ENCODE data around the gene ZNF655. TPM values are rescaled to one million over a fixed set of nuclear protein-coding genes. Genes with fewer than 3 reads are reported as not detected.

The ZNF655 gene
- total RNA-seq, 1 experiment from 2014 or later, result 54.9 TPM

- no peak for TF ChIP-seq SIN3A (IDR thresholded peaks at IDR 0.05; ENCODE audit: borderline replicate concordance, insufficient read depth, low read depth, low read length)
- no peak for TF ChIP-seq REST (IDR thresholded peaks at IDR 0.05; ENCODE audit: insufficient read depth in 1 of 2, low read depth in 2 of 2, low read length in 1 of 2)
- no peak for TF ChIP-seq CTCF (IDR thresholded peaks at IDR 0.05)
- TF ChIP-seq TCF7L2 (IDR thresholded peaks at IDR 0.05; ENCODE audit: low read depth, low read length), result no peak
- TF ChIP-seq POLR2AphosphoS5 (IDR thresholded peaks at IDR 0.05; ENCODE audit: low read depth, low read length), result no peak
- Histone ChIP-seq H3K27ac (ENCODE audit: low read length) (no peak overlapping the region), H3K4me1 (ENCODE audit: control insufficient read depth, insufficient read depth, low read length) (no peaks in the 10 kb centered on the region), H3K36me3 (ENCODE audit: control insufficient read depth, insufficient read depth, low read length) (peaks cover 21% of the 10 kb centered on the region), H3K9me3 (ENCODE audit: control insufficient read depth, insufficient read depth, low read depth, low read length) (no peaks in the 10 kb centered on the region), H3K27me3 (ENCODE audit: control insufficient read depth, insufficient read depth, low read length) (no peaks in the 10 kb centered on the region), H3K4me3 (ENCODE audit: low read depth in 2 of 2, low read length in 2 of 2) (no peak overlapping the region)
- in situ Hi-C loops (cut with HindIII; ENCODE audit: low pct_unique_long_range_greater_than_20kb, low sequenced_read_pairs) (no loop called here), intact Hi-C loops (cut with micrococcal nuclease; ENCODE audit: unreplicated experiment) (no loop called here)
- DNase-seq (ENCODE audit: low read depth, low spot score), result no peak
- ChIA-PET CTCF (no interaction called here), POLR2A (no interaction called here)
- ATAC-seq, result peak; percentile 32; the same call in 1 of the 2 replicates
- BruUV-seq (replicated peaks), result no TSS peak
Observed at GRCh38 chr7:99624484-99624883, 66.0 kb downstream of the ZNF655 start.

GRCh38 chr7:99625321-99625720 lies 66.9 kb downstream of the ZNF655 start:
- DNase-seq (ENCODE audit: low read depth, low spot score) (no peak), ATAC-seq (no peak)
- ChIA-PET POLR2A (no interaction called here), CTCF (no interaction called here)
- no peak for TF ChIP-seq TCF7L2 (IDR thresholded peaks at IDR 0.05; ENCODE audit: low read depth, low read length)
- TF ChIP-seq SIN3A (IDR thresholded peaks at IDR 0.05; ENCODE audit: borderline replicate concordance, insufficient read depth, low read depth, low read length), result no peak
- no peak for TF ChIP-seq REST (IDR thresholded peaks at IDR 0.05; ENCODE audit: insufficient read depth in 1 of 2, low read depth in 2 of 2, low read length in 1 of 2)
- no peak for TF ChIP-seq CTCF (IDR thresholded peaks at IDR 0.05)
- no peak for TF ChIP-seq POLR2AphosphoS5 (IDR thresholded peaks at IDR 0.05; ENCODE audit: low read depth, low read length)
- no TSS peak for BruUV-seq (replicated peaks)
- Histone ChIP-seq H3K27me3 (ENCODE audit: control insufficient read depth, insufficient read depth, low read length) (no peaks in the 10 kb centered on the region), H3K9me3 (ENCODE audit: control insufficient read depth, insufficient read depth, low read depth, low read length) (no peaks in the 10 kb centered on the region), H3K27ac (ENCODE audit: low read length) (no peak overlapping the region), H3K36me3 (ENCODE audit: control insufficient read depth, insufficient read depth, low read length) (peaks cover 18% of the 10 kb centered on the region), H3K4me1 (ENCODE audit: control insufficient read depth, insufficient read depth, low read length) (no peaks in the 10 kb centered on the region), H3K4me3 (ENCODE audit: low read depth in 2 of 2, low read length in 2 of 2) (no peak overlapping the region)
- intact Hi-C loops (cut with micrococcal nuclease; ENCODE audit: unreplicated experiment), result no loop called here
- in situ Hi-C loops (cut with HindIII; ENCODE audit: low pct_unique_long_range_greater_than_20kb, low sequenced_read_pairs), result no loop called here

Data from Panc1 (cell line).